ENCODE measurements around the gene HS2ST1.
"Not testable (repeated sequence)": the region's sequence is repeated elsewhere in the genome, so short reads cannot be mapped to it uniquely, and the experiment has no call there.

Gene HS2ST1

DNA sequence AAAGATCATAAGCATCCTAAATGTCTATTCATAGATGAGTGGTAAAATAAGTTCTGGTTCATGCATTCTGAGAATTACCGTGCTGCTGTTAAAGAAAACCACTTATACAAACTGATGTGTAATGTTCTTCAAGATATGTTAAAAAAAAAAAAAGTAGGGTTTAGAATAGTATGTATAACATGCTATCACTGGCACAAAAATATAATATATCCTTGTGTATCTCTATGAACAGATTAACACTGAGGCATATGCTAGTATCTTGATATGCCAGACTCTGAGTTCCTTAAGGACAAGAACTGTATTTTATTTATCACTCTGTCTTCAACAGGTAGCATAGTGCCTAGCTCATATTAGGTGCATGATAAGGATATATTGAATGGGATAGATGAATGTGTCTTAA is 108.9 kb downstream of the HS2ST1 start:
- no peak for DNase-seq (ENCODE audit: low read depth)

- no peak for DNase-seq (ENCODE audit: low read depth)
Observed at GRCh38 chr1:87024936-87025540, 110.6 kb downstream of the HS2ST1 start.

DNA sequence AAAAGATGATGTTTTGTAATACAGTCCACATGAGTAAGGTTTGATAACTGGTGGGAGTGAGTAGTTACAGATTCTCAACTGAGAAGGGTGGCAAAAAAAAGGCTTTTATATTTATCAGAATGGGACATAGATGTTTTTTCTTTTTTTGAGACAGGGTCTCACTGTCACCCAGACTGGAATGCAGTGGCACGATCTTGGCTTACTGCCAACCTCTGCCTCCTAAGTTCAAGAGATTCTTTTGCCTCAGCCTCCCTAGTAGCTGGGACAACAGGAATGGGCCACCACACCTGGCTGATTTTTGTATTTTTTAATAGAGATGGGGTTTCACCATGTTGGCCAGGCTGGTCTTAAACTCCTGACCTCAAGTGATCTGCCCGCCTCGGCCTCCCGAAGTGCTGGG is 113.1 kb downstream of the HS2ST1 start:
- not testable (repeated sequence) for DNase-seq (ENCODE audit: low read depth)

GRCh38 chr1:87028576-87028975 is 114.1 kb downstream of the HS2ST1 start:
- no peak for DNase-seq (ENCODE audit: low read depth)

- DNase-seq (ENCODE audit: low read depth), result no peak
Observed at GRCh38 chr1:87030740-87031690, 116.6 kb downstream of the HS2ST1 start.

- DNase-seq (ENCODE audit: low read depth), result no peak
Observed at GRCh38 chr1:87034351-87034750, 119.9 kb downstream of the HS2ST1 start.

DNA sequence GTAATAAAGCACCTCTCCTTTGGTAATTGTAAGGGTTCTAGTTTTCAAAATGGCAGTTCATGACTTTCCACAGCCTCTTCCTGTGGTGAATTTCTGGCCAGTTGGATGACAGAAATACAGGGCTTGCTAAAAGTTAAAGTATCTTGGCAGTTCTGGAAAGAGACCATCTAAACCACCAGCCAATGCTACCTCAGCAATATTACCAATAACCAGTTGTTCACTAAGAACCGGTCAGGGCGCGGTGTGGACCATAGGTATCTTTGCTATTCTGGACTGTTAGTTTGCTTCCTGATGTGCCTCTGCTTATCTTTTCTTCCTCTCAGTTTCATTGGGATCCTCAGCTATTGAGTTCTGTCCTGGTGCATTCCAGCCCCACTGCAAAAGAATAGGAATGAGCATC is 124.7 kb downstream of the HS2ST1 start:
- no peak for DNase-seq (ENCODE audit: low read depth)

DNA sequence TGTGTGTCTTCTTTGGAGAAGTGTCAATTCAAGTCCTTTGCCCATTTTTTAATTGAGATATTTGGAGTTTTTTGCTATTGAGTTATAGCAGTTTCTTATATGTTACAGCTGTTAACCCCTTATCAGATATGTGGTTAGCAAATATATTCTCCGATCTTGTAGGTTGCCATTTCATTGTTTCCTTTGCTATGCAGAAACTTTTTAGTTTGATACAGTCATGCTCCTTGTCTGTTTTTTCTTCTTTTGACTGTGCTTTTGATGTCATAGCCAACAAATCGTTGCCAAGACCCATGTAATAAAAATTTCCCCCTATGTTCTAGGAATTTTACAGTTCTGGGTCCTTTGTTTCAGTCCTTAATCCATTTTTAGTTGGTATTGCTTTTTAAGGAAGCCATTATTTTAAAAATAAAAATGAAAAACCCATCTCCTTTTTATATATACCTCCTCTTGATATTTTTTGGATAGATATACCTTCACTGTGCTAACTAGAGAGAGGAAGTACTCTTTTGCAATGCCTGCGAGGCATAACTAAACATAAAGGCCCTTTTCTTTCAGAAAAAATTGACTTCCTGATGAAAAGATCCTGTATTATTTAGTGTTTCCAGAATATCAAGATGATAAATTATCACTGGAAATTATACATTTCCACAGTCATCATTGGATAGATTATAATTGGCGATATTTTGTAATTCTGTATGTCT is 127.8 kb downstream of the HS2ST1 start:
- DNase-seq (ENCODE audit: low read depth), result no peak

GRCh38 chr1:87044424-87044823 is 130.0 kb downstream of the HS2ST1 start:
- DNase-seq (ENCODE audit: low read depth), result no peak

DNA sequence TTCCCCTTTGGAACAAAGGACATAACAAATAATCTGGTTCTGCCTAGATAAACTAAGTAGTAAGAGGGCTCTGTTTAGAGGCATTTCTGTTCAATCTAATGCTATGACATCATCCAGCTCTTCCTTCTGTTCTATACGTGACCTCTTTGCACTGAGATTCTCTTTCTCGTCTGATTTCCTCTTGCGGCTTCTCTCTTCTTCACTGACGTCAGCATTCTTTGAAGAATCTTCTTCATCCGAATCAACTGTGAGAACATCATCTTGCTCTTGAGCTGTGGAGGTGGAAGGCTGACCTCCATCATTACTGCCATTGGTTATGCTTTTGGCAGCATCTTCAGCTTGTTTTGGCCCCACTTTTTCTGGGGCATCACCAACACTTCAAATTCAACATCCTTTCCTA is 130.4 kb downstream of the HS2ST1 start:
- DNase-seq (ENCODE audit: low read depth), result no peak

- DNase-seq (ENCODE audit: low read depth), result no peak
Observed at GRCh38 chr1:87045761-87046304, 131.4 kb downstream of the HS2ST1 start.

GRCh38 chr1:87046951-87047350 is 132.5 kb downstream of the HS2ST1 start:
- no peak for DNase-seq (ENCODE audit: low read depth)

DNA sequence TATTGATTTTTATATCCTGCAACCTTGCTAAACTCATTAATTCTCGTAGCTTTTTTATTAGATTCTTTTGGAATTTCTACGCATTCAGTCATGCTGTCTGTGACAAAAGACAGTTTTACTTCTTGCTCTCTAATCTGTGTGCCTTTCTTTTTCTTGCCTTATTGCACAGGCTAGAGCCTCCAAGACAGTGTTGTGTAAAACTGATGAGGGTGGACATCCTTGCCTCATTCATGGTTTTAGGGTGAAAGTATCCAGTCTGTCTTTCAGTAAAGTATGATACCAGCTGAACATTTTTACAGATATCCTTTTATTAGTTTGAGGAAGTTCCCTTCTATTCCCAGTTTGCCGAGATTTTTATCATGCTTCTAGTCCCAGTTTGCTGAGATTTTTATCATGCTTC is 133.8 kb downstream of the HS2ST1 start:
- DNase-seq (ENCODE audit: low read depth), result no peak

DNA sequence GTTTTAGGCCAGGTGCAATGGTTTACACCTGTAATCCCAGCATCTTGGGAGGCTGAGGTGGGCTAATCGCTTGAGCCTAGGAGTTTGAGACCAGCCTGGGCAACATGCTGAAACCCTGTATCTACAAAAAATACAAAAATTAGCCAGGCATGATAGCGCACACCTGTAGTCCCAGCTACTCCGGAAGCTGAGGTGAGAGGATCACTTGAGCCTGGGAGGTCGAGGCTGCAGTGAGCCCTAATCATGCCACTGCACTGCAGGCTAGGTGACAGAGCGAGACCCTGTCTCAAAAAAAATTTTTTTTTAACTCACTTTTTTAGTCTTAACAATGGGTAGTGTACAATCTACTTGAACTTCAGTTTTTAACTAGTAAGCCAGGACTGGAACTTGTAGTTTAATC is 137.5 kb downstream of the HS2ST1 start:
- DNase-seq (ENCODE audit: low read depth), result no peak

- DNase-seq (ENCODE audit: low read depth), result no peak
Observed at GRCh38 chr1:87052400-87052799, 138.0 kb downstream of the HS2ST1 start.

GRCh38 chr1:87052961-87053360 is 138.5 kb downstream of the HS2ST1 start:
- DNase-seq (ENCODE audit: low read depth), result no peak

- DNase-seq (ENCODE audit: low read depth), result no peak
Observed at GRCh38 chr1:87053446-87053845, 139.0 kb downstream of the HS2ST1 start.

DNA sequence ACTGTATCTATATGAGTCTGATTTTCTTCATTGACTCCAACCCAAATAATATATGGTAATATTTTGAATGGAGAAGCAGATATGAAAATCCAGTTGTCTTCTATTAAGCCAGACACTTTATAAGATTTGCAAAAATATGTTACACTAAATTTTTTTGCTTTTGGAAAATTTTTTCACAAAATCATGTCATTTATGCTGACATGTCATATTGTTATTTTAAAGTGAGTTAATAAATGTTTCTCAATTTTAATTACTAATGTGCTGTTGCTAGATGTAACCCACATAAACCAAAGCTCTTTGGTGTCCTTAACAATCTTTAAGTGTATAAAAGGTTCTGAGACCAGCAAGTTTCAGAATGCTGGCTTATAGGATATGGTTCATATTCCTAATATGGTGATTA is 142.5 kb downstream of the HS2ST1 start:
- no peak for DNase-seq (ENCODE audit: low read depth)

DNA sequence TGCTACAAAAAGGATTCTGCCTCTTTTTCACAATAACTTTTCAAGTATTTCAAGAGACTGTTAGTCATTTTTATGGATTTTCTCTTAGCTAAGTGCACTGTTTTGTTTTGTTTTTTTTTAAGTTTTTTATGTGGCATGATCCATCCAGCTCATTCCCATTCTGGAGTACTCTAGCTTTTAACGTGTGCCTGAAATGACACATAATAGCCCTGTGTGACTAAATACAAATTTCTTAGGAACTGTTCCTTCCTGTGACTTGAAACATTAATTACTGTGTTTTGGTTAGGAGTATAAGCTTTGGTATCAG is 143.9 kb downstream of the HS2ST1 start:
- no peak for DNase-seq (ENCODE audit: low read depth)

GRCh38 chr1:87061742-87062156 is 147.3 kb downstream of the HS2ST1 start:
- no peak for DNase-seq (ENCODE audit: low read depth)

GRCh38 chr1:87062687-87063086 is 148.3 kb downstream of the HS2ST1 start:
- DNase-seq (ENCODE audit: low read depth), result no peak

DNA sequence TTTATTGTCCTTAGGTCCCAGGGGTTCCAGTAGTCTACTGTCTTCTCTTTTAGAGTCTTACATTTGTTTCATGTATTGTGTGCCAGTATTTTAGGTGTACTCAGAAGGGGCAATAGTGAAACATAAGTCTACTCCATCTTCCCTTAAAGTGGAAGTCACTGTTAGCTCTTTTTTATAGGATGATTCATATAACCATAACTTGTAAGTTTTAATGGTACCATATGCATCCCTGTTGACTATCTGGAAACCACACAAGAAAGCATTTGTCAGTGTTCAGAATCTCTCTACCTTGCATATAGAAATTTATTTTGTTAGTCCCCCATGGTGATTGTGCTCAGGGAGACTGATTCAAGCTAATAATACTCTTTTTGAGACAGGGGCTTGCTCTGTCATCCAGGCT is 149.9 kb downstream of the HS2ST1 start:
- no peak for DNase-seq (ENCODE audit: low read depth)

- no peak for DNase-seq (ENCODE audit: low read depth)
Observed at GRCh38 chr1:87064986-87065385, 150.6 kb downstream of the HS2ST1 start.
